Activated naive CD4-positive, alpha-beta T cell treated with anti-CD3 and anti-CD28 coated beads, Interleukin-2, amount 50 U/mL, for 24 hours (primary cell): ENCODE results near the gene MTERF4.

Source experiments
- H3K27ac Mint-ChIP-seq: one replicate; pipeline ENCODE4 v1.8.0; 2021; ENCODE audit warnings: mild to moderate bottlenecking, mixed read lengths
- H3K27me3 Mint-ChIP-seq: one replicate; pipeline ENCODE4 v1.8.0; 2021; ENCODE audit warnings: mixed read lengths
- H3K36me3 Mint-ChIP-seq: one replicate; pipeline ENCODE4 v1.8.0; 2021; ENCODE audit warnings: mixed read lengths
- H3K4me1 Mint-ChIP-seq: one replicate; pipeline ENCODE4 v1.8.0; 2021; ENCODE audit warnings: mixed read lengths
- H3K4me3 Mint-ChIP-seq: one replicate; pipeline ENCODE4 v1.8.0; 2021; ENCODE audit warnings: mild to moderate bottlenecking, mixed read lengths
- H3K9me3 Mint-ChIP-seq: one replicate; pipeline ENCODE4 v1.8.0; 2021; ENCODE audit warnings: mixed read lengths

Gene MTERF4

GRCh38 chr2:241065355-241065803, 36.7 kb downstream of the MTERF4 start:
- Mint-ChIP-seq H3K9me3 (no peaks in the 10 kb centered on the region), H3K4me3 (no peak overlapping the region), H3K36me3 (no peaks in the 10 kb centered on the region), H3K27me3 (peaks cover 1% of the 10 kb centered on the region), H3K4me1 (no peaks in the 10 kb centered on the region), H3K27ac (no peak overlapping the region)

- H3K27ac Mint-ChIP-seq, result no peak overlapping the region
- no peaks in the 10 kb centered on the region for H3K4me1 Mint-ChIP-seq
- no peaks in the 10 kb centered on the region for H3K9me3 Mint-ChIP-seq
- H3K27me3 Mint-ChIP-seq, result peaks cover 1% of the 10 kb centered on the region
- no peaks in the 10 kb centered on the region for H3K36me3 Mint-ChIP-seq
- H3K4me3 Mint-ChIP-seq, result no peak overlapping the region
Measured at GRCh38 chr2:241064802-241065354, 37.2 kb downstream of the MTERF4 start.

- H3K27me3 Mint-ChIP-seq, result peaks cover 1% of the 10 kb centered on the region
- no peak overlapping the region for H3K4me3 Mint-ChIP-seq
- no peaks in the 10 kb centered on the region for H3K9me3 Mint-ChIP-seq
- H3K4me1 Mint-ChIP-seq, result no peaks in the 10 kb centered on the region
- H3K36me3 Mint-ChIP-seq, result no peaks in the 10 kb centered on the region
- no peak overlapping the region for H3K27ac Mint-ChIP-seq
Measured at GRCh38 chr2:241064008-241064801, 37.9 kb downstream of the MTERF4 start.

DNA sequence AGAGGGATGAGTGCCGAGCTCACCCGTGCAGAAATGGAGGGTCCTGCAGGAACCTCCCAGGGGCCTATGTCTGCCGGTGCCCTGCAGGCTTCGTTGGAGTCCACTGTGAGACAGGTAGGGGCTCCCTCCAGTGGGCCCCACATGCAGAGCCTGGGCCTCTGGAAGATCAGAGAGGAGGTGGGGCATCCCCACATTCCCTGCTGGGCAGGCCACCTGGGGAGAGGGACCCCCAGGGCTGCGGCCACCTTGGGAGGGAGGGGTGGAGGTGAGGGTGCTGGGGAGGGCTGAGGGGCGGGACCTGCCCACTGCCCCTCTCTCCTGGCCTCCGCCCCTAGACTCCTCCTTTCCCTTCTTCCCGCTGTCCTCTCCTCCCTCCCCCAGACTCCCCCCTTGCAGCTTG, 38.5 kb downstream of the MTERF4 start:
- Mint-ChIP-seq H3K4me3 (no peak overlapping the region), H3K36me3 (no peaks in the 10 kb centered on the region), H3K4me1 (no peaks in the 10 kb centered on the region), H3K27me3 (peaks cover 1% of the 10 kb centered on the region), H3K9me3 (no peaks in the 10 kb centered on the region), H3K27ac (no peak overlapping the region)

GRCh38 chr2:241063093-241063551, 39.0 kb downstream of the MTERF4 start:
- no peaks in the 10 kb centered on the region for H3K4me1 Mint-ChIP-seq
- H3K36me3 Mint-ChIP-seq, result no peaks in the 10 kb centered on the region
- no peak overlapping the region for H3K4me3 Mint-ChIP-seq
- H3K27ac Mint-ChIP-seq, result no peak overlapping the region
- no peaks in the 10 kb centered on the region for H3K9me3 Mint-ChIP-seq
- H3K27me3 Mint-ChIP-seq, result peaks cover 1% of the 10 kb centered on the region

- H3K4me3 Mint-ChIP-seq, result no peak overlapping the region
- no peaks in the 10 kb centered on the region for H3K9me3 Mint-ChIP-seq
- no peak overlapping the region for H3K27ac Mint-ChIP-seq
- H3K27me3 Mint-ChIP-seq, result peaks cover 1% of the 10 kb centered on the region
- H3K36me3 Mint-ChIP-seq, result no peaks in the 10 kb centered on the region
- no peaks in the 10 kb centered on the region for H3K4me1 Mint-ChIP-seq
Measured at GRCh38 chr2:241062389-241063092, 39.5 kb downstream of the MTERF4 start.

GRCh38 chr2:241061275-241061674, 40.8 kb downstream of the MTERF4 start:
- H3K27me3 Mint-ChIP-seq, result peaks cover 1% of the 10 kb centered on the region
- H3K9me3 Mint-ChIP-seq, result no peaks in the 10 kb centered on the region
- H3K27ac Mint-ChIP-seq, result no peak overlapping the region
- no peaks in the 10 kb centered on the region for H3K36me3 Mint-ChIP-seq
- H3K4me3 Mint-ChIP-seq, result no peak overlapping the region
- no peaks in the 10 kb centered on the region for H3K4me1 Mint-ChIP-seq

DNA sequence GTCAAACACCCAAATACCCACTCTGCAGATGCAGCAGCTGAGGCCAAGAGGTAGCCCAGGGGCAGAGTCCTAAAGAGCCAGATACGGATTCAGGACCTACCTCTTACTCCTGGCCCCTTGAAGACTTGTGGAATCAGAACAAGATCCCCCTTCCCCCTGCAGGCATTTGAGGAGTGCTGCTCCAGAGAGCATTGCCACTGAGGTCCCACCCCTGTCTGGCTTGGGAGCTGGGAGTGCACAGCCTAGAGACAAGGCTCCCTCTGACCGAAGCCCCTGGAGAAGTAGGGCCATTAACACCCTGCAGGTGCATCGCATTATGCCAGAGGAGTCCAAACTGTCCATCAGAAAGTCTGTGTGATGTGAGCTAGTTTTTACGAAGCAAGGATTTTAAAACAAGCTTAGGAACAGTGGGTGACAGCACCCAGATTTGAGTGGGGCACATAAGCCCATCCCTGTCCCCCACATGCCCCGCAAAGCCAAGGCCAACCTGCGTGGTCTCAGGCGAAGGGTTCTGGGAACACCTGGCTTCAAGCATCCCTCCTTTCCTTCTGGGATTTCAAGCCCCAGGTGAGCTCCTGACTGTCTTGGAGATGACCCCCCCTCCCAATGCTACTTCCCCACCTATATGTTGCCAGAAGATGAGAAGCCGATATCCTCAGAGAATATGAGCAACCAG, 48.4 kb downstream of the MTERF4 start:
- Mint-ChIP-seq H3K27ac (no peak overlapping the region), H3K9me3 (no peaks in the 10 kb centered on the region), H3K27me3 (no peaks in the 10 kb centered on the region)

DNA sequence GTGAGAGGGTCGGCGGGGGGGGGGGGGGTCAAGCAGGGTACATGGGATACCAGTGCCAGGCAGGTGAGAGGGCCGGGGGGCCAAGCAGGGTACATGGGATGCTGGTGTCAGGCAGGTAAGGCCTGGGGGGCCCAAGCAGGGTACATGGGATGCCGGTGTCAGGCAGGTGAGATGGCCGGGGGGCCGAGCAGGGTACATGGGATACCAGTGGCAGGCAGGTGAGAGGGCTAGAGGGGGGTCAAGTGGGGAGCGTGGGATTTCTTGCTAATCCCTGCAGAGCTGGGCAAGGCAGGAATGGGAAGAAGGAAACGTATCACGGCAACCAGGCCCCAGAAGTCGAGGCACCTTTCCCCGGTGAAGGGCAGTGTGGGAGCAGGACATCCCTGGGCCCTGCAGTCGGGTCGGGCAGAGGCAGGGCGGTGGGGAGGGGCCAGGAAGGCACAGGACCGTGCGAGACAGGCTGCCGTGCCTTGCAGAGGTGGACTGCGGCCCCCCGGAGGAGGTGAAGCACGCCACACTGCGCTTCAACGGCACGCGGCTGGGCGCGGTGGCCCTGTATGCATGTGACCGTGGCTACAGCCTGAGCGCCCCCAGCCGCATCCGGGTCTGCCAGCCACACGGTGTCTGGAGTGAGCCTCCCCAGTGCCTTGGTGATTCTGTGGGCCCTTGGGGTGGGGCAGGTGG, 49.3 kb downstream of the MTERF4 start:
- Mint-ChIP-seq H3K27me3 (no peaks in the 10 kb centered on the region), H3K4me1 (no peaks in the 10 kb centered on the region), H3K4me3 (no peak overlapping the region), H3K9me3 (no peaks in the 10 kb centered on the region), H3K27ac (no peak overlapping the region), H3K36me3 (no peaks in the 10 kb centered on the region)

More for the DNA sequence above, 48.4 kb downstream of the MTERF4 start:
- Mint-ChIP-seq H3K36me3 (no peaks in the 10 kb centered on the region), H3K4me3 (no peak overlapping the region), H3K4me1 (no peaks in the 10 kb centered on the region)

DNA sequence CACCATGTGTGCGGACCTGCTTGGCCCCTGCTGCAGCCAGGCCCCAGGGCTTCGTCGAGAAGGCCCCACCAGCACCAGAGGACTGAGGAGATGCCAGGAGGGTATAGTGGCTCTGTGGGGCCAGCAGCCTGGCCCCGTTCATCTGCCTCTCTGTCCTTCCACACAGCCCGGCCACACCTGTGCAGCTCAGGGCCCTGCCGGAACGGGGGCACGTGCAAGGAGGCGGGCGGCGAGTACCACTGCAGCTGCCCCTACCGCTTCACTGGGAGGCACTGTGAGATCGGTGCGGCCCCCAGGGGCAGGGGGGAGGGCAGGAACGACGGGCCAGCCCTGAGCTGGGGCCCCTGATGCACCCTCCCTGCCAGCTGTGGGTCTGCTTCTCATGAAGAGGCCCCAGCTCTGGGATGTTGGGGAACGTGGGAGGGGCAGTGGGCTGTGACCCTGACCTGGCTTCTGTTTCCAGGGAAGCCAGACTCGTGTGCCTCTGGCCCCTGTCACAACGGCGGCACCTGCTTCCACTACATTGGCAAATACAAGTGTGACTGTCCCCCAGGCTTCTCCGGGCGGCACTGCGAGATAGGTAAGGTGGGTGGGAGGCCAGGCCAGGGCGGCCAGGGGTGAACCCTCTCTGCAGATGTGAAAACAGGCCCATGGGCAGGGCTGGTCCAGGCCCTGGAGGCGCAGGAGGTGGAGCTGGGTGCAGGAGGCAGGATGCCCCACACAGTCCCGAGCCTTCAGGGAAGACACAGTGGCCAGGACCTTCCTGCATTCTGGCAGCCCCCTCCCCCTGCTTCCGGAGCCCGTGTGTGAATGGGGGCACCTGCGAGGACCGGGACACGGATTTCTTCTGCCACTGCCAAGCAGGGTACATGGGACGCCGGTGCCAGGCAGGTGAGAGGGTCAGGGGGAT, 50.3 kb downstream of the MTERF4 start:
- Mint-ChIP-seq H3K27ac (no peak overlapping the region), H3K4me1 (no peaks in the 10 kb centered on the region), H3K36me3 (no peaks in the 10 kb centered on the region), H3K9me3 (no peaks in the 10 kb centered on the region), H3K4me3 (no peak overlapping the region), H3K27me3 (no peaks in the 10 kb centered on the region)

DNA sequence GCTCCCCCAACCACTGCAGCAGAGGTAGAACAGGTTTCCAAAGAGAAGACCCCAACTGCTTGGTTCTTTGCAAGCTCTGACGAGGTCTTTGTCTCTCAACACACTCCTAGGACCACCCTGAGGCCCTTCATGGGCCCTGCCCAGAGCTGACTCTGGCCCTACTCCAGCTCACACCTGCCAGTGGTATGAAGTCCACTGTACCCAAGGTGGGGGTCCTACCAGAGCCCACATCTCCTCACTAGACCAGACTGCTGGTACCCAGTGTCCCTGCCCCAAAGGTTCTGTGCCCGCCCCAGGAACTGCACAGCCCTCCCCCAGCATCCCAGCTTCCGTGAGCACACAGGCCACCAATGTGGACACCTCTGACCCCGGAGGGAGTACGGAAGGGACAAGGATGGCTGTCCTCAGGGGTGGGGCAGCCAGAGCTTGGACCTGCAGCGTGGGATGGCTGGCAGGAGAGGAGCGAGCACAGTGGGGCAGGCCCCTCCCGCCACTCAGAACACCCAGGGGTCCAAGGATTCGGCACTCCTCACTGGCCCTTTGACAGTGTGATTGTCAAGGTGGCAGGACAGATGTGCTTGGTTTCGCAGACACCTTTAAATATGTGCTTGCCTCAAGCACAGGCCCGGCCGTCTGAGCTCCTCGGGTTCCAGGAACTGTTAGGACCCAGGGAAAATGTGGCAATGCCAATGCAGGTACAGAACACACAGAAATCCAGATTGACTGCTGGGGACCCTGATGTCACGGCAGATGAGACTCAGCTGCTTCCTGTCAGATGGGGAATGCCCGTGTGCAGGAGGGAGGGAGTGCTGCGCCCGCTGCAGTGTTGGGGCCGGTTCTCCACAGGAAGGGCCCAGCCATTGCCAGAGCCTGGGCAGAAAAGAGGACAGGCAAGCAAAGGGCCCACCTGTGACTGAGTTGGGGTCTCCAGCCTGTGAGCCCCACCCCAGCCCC, 51.2 kb downstream of the MTERF4 start:
- no peak overlapping the region for H3K27ac Mint-ChIP-seq
- no peaks in the 10 kb centered on the region for H3K4me1 Mint-ChIP-seq
- H3K4me3 Mint-ChIP-seq, result no peak overlapping the region
- no peaks in the 10 kb centered on the region for H3K36me3 Mint-ChIP-seq
- H3K9me3 Mint-ChIP-seq, result no peaks in the 10 kb centered on the region
- no peaks in the 10 kb centered on the region for H3K27me3 Mint-ChIP-seq

DNA sequence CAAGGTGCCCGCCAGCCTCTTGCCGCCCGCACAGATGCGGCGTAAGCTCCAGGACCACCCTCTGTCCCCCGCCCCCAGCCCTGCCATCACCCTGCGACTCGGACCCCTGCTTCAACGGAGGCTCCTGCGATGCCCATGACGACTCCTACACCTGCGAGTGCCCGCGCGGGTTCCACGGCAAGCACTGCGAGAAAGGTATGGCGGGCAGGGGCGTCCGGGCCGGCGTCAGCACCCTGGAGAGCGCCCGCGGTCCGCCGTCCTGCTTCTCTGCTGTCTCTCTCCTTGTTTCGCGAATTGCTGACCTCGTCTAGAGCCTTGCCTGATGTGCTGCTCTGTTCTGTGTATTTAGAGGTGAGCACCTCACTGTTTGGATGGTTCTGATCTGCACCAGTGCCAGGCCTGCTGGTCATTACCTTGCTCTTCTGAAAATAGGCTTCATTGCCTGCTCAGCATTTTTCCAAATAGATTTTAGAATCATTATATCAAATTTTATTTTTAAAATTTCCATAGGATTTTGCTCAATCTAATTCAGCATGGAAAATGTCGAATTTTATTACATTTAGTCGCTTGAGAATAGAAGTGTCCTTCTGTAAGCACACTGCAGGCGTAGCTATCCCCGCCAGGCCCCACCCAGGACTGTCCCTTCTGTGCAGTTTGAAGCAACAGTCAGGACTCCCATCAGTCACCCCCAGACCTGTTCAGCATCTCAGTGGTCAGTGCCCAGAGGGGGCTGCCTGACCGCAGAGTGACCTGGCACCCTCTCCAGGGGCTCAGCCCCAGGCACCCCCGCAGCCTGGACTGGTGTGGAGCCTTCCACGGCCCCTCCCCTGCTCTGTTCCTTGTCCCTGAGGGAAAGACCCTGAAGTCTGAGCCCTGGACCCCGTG, 52.1 kb downstream of the MTERF4 start:
- Mint-ChIP-seq H3K27ac (no peak overlapping the region), H3K4me1 (no peaks in the 10 kb centered on the region), H3K9me3 (no peaks in the 10 kb centered on the region), H3K27me3 (no peaks in the 10 kb centered on the region), H3K36me3 (peaks cover 3% of the 10 kb centered on the region), H3K4me3 (no peak overlapping the region)

DNA sequence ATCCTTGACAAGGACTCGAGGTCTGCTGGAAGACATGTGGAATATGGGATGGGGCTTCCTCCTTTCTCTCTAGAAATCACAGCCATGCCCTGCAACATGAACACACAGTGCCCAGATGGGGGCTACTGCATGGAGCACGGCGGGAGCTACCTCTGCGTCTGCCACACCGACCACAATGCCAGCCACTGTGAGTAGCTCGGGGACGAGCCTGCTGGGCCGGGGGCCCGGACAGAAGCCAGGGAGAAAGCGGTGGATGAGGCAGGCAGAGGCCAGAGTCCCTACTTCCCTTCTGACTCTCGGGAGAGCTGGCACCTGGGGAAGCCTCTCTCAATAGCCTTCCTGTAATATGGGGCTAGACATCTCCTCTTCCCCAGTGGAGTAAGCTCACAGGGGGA, 53.1 kb downstream of the MTERF4 start:
- Mint-ChIP-seq H3K4me1 (no peaks in the 10 kb centered on the region), H3K9me3 (no peaks in the 10 kb centered on the region), H3K27ac (no peak overlapping the region), H3K4me3 (no peak overlapping the region), H3K36me3 (peaks cover 4% of the 10 kb centered on the region), H3K27me3 (no peaks in the 10 kb centered on the region)
